H9 (cell line): Measurements from ENCODE around the gene MLH1. TPM values are rescaled to one million over a fixed set of nuclear protein-coding genes. Genes with fewer than 3 reads are reported as not detected.

ENCODE experiments used
- DNase-seq: peaks from one replicate; pipeline ENCODE4 v3.0.0-alpha.2; 2017
- H2AFZ ChIP-seq: one replicate; pipeline ENCODE4 v1.6.1; 2013; ENCODE audit warnings: mild to moderate bottlenecking, low read length, control low read depth, moderate library complexity
- H2AK5ac ChIP-seq: 2 replicates; pipeline ENCODE4 v1.6.1; 2013; ENCODE audit warnings: low read length, control low read depth, mixed read lengths; ENCODE audit not compliant: insufficient read length
- H2BK120ac ChIP-seq: one replicate; pipeline ENCODE4 v1.6.1; 2013; ENCODE audit warnings: low read depth, mild to moderate bottlenecking, low read length, control low read depth, inconsistent platforms; ENCODE audit not compliant: poor library complexity, severe bottlenecking
- H2BK12ac ChIP-seq: 2 replicates; pipeline ENCODE4 v1.6.1; 2013; ENCODE audit warnings: low read length, control low read depth, mixed read lengths, low read depth; ENCODE audit not compliant: insufficient read length
- H2BK15ac ChIP-seq: 2 replicates; pipeline ENCODE4 v1.6.1; 2013; ENCODE audit warnings: low read depth, low read length, control low read depth
- H2BK20ac ChIP-seq: one replicate; pipeline ENCODE4 v1.6.1; 2013; ENCODE audit warnings: low read depth, mild to moderate bottlenecking, low read length, control low read depth, inconsistent platforms; ENCODE audit not compliant: poor library complexity, severe bottlenecking
- H2BK5ac ChIP-seq: 2 replicates; pipeline ENCODE4 v1.6.1; 2013; ENCODE audit warnings: low read length, control low read depth, mixed read lengths; ENCODE audit not compliant: insufficient read length
- H3K14ac ChIP-seq: 2 replicates; pipeline ENCODE4 v1.6.1; 2013; ENCODE audit warnings: low read length, control low read depth; ENCODE audit not compliant: insufficient read depth
- H3K18ac ChIP-seq: 2 replicates; pipeline ENCODE4 v1.6.1; 2013; ENCODE audit warnings: low read depth, mild to moderate bottlenecking, mixed read lengths, low read length, control low read depth; ENCODE audit not compliant: insufficient read length
- H3K23ac ChIP-seq: 2 replicates; pipeline ENCODE4 v1.6.1; 2013; ENCODE audit warnings: low read length, control low read depth, mixed read lengths, low read depth; ENCODE audit not compliant: insufficient read length
- H3K23me2 ChIP-seq: 2 replicates; pipeline ENCODE4 v1.6.1; 2013; ENCODE audit warnings: low read depth, mild to moderate bottlenecking, mixed read lengths, low read length, control low read depth; ENCODE audit not compliant: insufficient read length, poor library complexity, severe bottlenecking
- H3K27ac ChIP-seq: 2 replicates; pipeline ENCODE4 v1.5.1; 2013; ENCODE audit warnings: low read length, control low read depth, mixed read lengths, low read depth; ENCODE audit not compliant: insufficient read length
- H3K27me3 ChIP-seq: 2 replicates; pipeline ENCODE4 v1.6.1; 2013; ENCODE audit warnings: low read length, control low read depth, inconsistent platforms; ENCODE audit not compliant: insufficient read depth
- H3K4ac ChIP-seq: 2 replicates; pipeline ENCODE4 v1.6.1; 2013; ENCODE audit warnings: low read depth, mild to moderate bottlenecking, control low read depth, inconsistent platforms, low read length, moderate library complexity
- H3K4me1 ChIP-seq: 2 replicates; pipeline ENCODE4 v1.6.1; 2013; ENCODE audit warnings: low read length, control low read depth, inconsistent platforms; ENCODE audit not compliant: insufficient read depth
- H3K4me2 ChIP-seq: 2 replicates; pipeline ENCODE4 v1.6.1; 2013; ENCODE audit warnings: low read length, control low read depth, mixed read lengths; ENCODE audit not compliant: insufficient read length, insufficient read depth
- H3K56ac ChIP-seq: 2 replicates; pipeline ENCODE4 v1.6.1; 2013; ENCODE audit warnings: low read depth, mild to moderate bottlenecking, mixed read lengths, low read length, control low read depth; ENCODE audit not compliant: insufficient read length
- H3K79me1 ChIP-seq: 2 replicates; pipeline ENCODE4 v1.6.1; 2013; ENCODE audit warnings: low read depth, mild to moderate bottlenecking, moderate library complexity, low read length, control low read depth, inconsistent platforms; ENCODE audit not compliant: insufficient read depth, poor library complexity, severe bottlenecking
- H3K79me2 ChIP-seq: 2 replicates; pipeline ENCODE4 v1.6.1; 2013; ENCODE audit warnings: low read length, control low read depth, inconsistent platforms; ENCODE audit not compliant: insufficient read depth
- H3K9ac ChIP-seq: 2 replicates; pipeline ENCODE4 v1.6.1; 2013; ENCODE audit warnings: low read length, control low read depth, mixed read lengths; ENCODE audit not compliant: insufficient read length; ENCODE audit errors: extremely low read depth
- H3K9me3 ChIP-seq: one replicate; pipeline ENCODE4 v1.6.1; 2013; ENCODE audit warnings: low read depth, low read length, inconsistent platforms; ENCODE audit not compliant: control insufficient read depth
- H3T11ph ChIP-seq: one replicate; pipeline ENCODE4 v1.6.1; 2013; ENCODE audit warnings: mild to moderate bottlenecking, low read length, control low read depth, inconsistent platforms
- H4K20me1 ChIP-seq: one replicate; pipeline ENCODE4 v1.6.1; 2013; ENCODE audit not compliant: control insufficient read depth, insufficient read length, insufficient read depth
- H4K5ac ChIP-seq: 2 replicates; pipeline ENCODE4 v1.6.1; 2013; ENCODE audit warnings: low read depth, mild to moderate bottlenecking, mixed read lengths, low read length, control low read depth; ENCODE audit not compliant: insufficient read length
- H4K8ac ChIP-seq: replicated peaks from 2 replicates; pipeline ENCODE4 v1.6.1; 2013; ENCODE audit warnings: low read length, control low read depth, mixed read lengths, low read depth; ENCODE audit not compliant: insufficient read length
- H4K91ac ChIP-seq: 2 replicates; pipeline ENCODE4 v1.6.1; 2013; ENCODE audit warnings: low read depth, mild to moderate bottlenecking, moderate library complexity, mixed read lengths, low read length, control low read depth; ENCODE audit not compliant: insufficient read length
- H3K27ac Mint-ChIP-seq, 3 experiments: 2 replicates in 2 of 3; 3 replicates in 1 of 3; pipeline ENCODE4 v1.8.0; 2020 to 2021; ENCODE audit warnings: mixed read lengths in 3 of 3, mild to moderate bottlenecking in 1 of 3, moderate library complexity in 1 of 3
- H3K27me3 Mint-ChIP-seq: 2 replicates; pipeline ENCODE4 v1.8.0; 2021; ENCODE audit warnings: low read depth, mild to moderate bottlenecking, moderate library complexity, mixed read lengths
- H3K36me3 Mint-ChIP-seq, 3 experiments: 2 replicates in 2 of 3; 3 replicates in 1 of 3; pipeline ENCODE4 v1.8.0; 2020 to 2021; ENCODE audit warnings: low read depth in 3 of 3, mixed read lengths in 3 of 3; ENCODE audit not compliant: insufficient read depth in 1 of 3
- H3K4me1 Mint-ChIP-seq, 2 experiments: 2 replicates each; pipeline ENCODE4 v1.8.0; 2020; ENCODE audit warnings: mixed read lengths in 2 of 2
- H3K4me3 Mint-ChIP-seq, 2 experiments: 2 replicates in 1 of 2; 3 replicates in 1 of 2; pipeline ENCODE4 v1.8.0; 2020 to 2021; ENCODE audit warnings: mild to moderate bottlenecking in 2 of 2, mixed read lengths in 2 of 2, moderate library complexity in 1 of 2
- H3K9me3 Mint-ChIP-seq, 2 experiments: 2 replicates in 1 of 2; 3 replicates in 1 of 2; pipeline ENCODE4 v1.8.0; 2020; ENCODE audit warnings: mild to moderate bottlenecking in 2 of 2, mixed read lengths in 2 of 2, moderate library complexity in 1 of 2
- CTCF ChIP-seq: fragments of 200-600 bp; sonication (generic); conservative IDR thresholded peaks from 3 replicates; pipeline ENCODE4 v1.8.0; 2021; ENCODE audit warnings: antibody characterized with exemption, mild to moderate bottlenecking
- WGBS: extraction: QIAGEN DNeasy Blood & Tissue Kit; methylation state at CpG from one replicate; pipeline ENCODE4 v1.1.7; 2013; ENCODE audit warnings: missing lambda C conversion rate, low lambda C conversion rate, mixed read lengths; ENCODE audit not compliant: insufficient read length; ENCODE audit errors: extremely low coverage; 5-methylcytosine and 5-hydroxymethylcytosine counted together
- total RNA-seq: library from RNA; stranded (reverse); gene quantifications from 2 replicates; pipeline ENCODE4 v1.2.1, GENCODE V29; 2021

The MLH1 gene
- total RNA-seq, 1 experiment from 2014 or later, result 45.1 TPM

- H2BK5ac ChIP-seq, result no peak overlapping the region
- no peak overlapping the region for H2BK20ac ChIP-seq
- no peak overlapping the region for H3K14ac ChIP-seq
- H2AFZ ChIP-seq, result no peak overlapping the region
- no peak overlapping the region for H3K27ac ChIP-seq
- peaks cover 4 to 14% (median 9%) of the 10 kb centered on the region in 3 experiments; a peak in 5 of 7 replicates for H3K36me3 Mint-ChIP-seq
- no CpG with 5 or more reads among the region's 1 CpG for WGBS
- no peak overlapping the region for H4K91ac ChIP-seq
- H3K23me2 ChIP-seq, result no peaks in the 10 kb centered on the region
- no peak overlapping the region for H3K4me3 Mint-ChIP-seq
- DNase-seq, result no peak
- H3K27ac Mint-ChIP-seq, result no peak overlapping the region
- H3K23ac ChIP-seq, result no peak overlapping the region
- H3K18ac ChIP-seq, result no peak overlapping the region
- H3K56ac ChIP-seq, result no peak overlapping the region
- H3K9ac ChIP-seq, result no peak overlapping the region
- no peaks in the 10 kb centered on the region for H3K79me2 ChIP-seq
- H3K4me1 ChIP-seq, result no peaks in the 10 kb centered on the region
- no peak overlapping the region for H2BK12ac ChIP-seq
- H3K27me3 ChIP-seq, result no peaks in the 10 kb centered on the region
- H4K20me1 ChIP-seq, result no peaks in the 10 kb centered on the region
- peaks cover 2% of the 10 kb centered on the region for H3K79me1 ChIP-seq
- H3K4me2 ChIP-seq, result no peak overlapping the region
- H3K4me1 Mint-ChIP-seq, result no peaks in the 10 kb centered on the region
- no peak for TF ChIP-seq CTCF
- H3T11ph ChIP-seq, result no peak overlapping the region
- no peak overlapping the region for H4K5ac ChIP-seq
- H3K9me3 ChIP-seq, result no peaks in the 10 kb centered on the region
- H3K9me3 Mint-ChIP-seq, result no peaks in the 10 kb centered on the region
- no peak overlapping the region for H3K4ac ChIP-seq
- no peak overlapping the region for H2AK5ac ChIP-seq
- no peaks in the 10 kb centered on the region for H3K27me3 Mint-ChIP-seq
- H4K8ac ChIP-seq, result no peak overlapping the region
- no peak overlapping the region for H2BK15ac ChIP-seq
- no peak overlapping the region for H2BK120ac ChIP-seq
Observed at GRCh38 chr3:37068031-37068430, 74.7 kb downstream of the MLH1 start.
